Fibroblast of lung (primary cell): ENCODE measurements around the gene NBEAL1. TPM values are rescaled to one million over a fixed set of nuclear protein-coding genes. Genes with fewer than 3 reads are reported as not detected.

Experiments used
- DNase-seq, 2 donors: peaks; one replicate each; pipeline versions ENCODE4 v3.0.0 to v3.0.0-alpha.2; 2010; ENCODE audit warnings: low read depth in 2 of 2
- H2AFZ ChIP-seq: 2 replicates; pipeline ENCODE4 v1.5.1; 2012; ENCODE audit warnings: low read length, control low read depth, inconsistent platforms
- H3K27ac ChIP-seq: 2 replicates; pipeline ENCODE4 v1.5.1; 2011; ENCODE audit warnings: low read length, control low read depth; ENCODE audit not compliant: insufficient read depth
- H3K27me3 ChIP-seq: 2 replicates; pipeline ENCODE4 v1.5.1; 2011; ENCODE audit warnings: mild to moderate bottlenecking, low read length; ENCODE audit not compliant: control insufficient read depth, insufficient read depth
- H3K36me3 ChIP-seq: 2 replicates; pipeline ENCODE4 v1.5.1; 2011; ENCODE audit warnings: low read length; ENCODE audit not compliant: control insufficient read depth, insufficient read depth
- H3K4me1 ChIP-seq: 2 replicates; pipeline ENCODE4 v1.5.1; 2011; ENCODE audit warnings: low read length; ENCODE audit not compliant: control insufficient read depth, insufficient read depth; ENCODE audit errors: extremely low read depth
- H3K4me2 ChIP-seq: 2 replicates; pipeline ENCODE4 v1.5.1; 2011; ENCODE audit warnings: low read length, control low read depth; ENCODE audit not compliant: insufficient read depth; ENCODE audit errors: extremely low read depth
- H3K4me3 ChIP-seq, 4 experiments: fragments of 200-600 bp in 1 of 4; sonication (generic) in 1 of 4; replicated peaks in 1 of 4; 2 replicates each; pipeline ENCODE4 v1.5.1; 2011 to 2016; ENCODE audit warnings: low read length in 4 of 4, low read depth in 3 of 4, mild to moderate bottlenecking in 3 of 4, control low read depth in 2 of 4, inconsistent platforms in 1 of 4, mixed read lengths in 1 of 4; ENCODE audit not compliant: insufficient read depth in 1 of 4; ENCODE audit errors: control extremely low read depth in 1 of 4
- H3K79me2 ChIP-seq: 2 replicates; pipeline ENCODE4 v1.5.1; 2012; ENCODE audit warnings: mild to moderate bottlenecking, low read length, inconsistent platforms; ENCODE audit not compliant: control insufficient read depth, insufficient read depth
- H3K9ac ChIP-seq: 2 replicates; pipeline ENCODE4 v1.5.1; 2011; ENCODE audit warnings: mild to moderate bottlenecking, low read length, control low read depth; ENCODE audit not compliant: insufficient read depth
- H3K9me3 ChIP-seq: 2 replicates; pipeline ENCODE4 v1.5.1; 2012; ENCODE audit warnings: low read depth, low read length; ENCODE audit not compliant: control insufficient read depth, insufficient read depth
- H4K20me1 ChIP-seq: 2 replicates; pipeline ENCODE4 v1.5.1; 2011; ENCODE audit warnings: low read length; ENCODE audit not compliant: control insufficient read depth, insufficient read depth; ENCODE audit errors: extremely low read depth
- EZH2 ChIP-seq: IDR thresholded peaks from 2 replicates; pipeline ENCODE4 v1.5.1; 2012; ENCODE audit warnings: low read length, control low read depth, mild to moderate bottlenecking; ENCODE audit errors: missing control alignments
- polyA plus RNA-seq, 2 donors: library from polyadenylated mRNA; depleted of rRNA in 1 of 2; stranded (reverse) in 1 of 2; unstranded in 1 of 2; fragments of >200 nt; gene quantifications; 2 replicates each; pipeline ENCODE4 v1.2.1, GENCODE V29; 2011 to 2012; ENCODE audit warnings: missing spikeins in 1 of 2
- total RNA-seq: library from RNA; depleted of rRNA; stranded (reverse); fragments of >200 nt; gene quantifications from 2 replicates; pipeline ENCODE4 v1.2.1, GENCODE V29; 2014
- TF ChIP-seq, protein P1 (sequence below), 2 donors: IDR thresholded peaks in 1 of 2; conservative IDR thresholded peaks in 1 of 2; 1 replicate in 1 of 2; 2 replicates in 1 of 2; pipeline ENCODE4 v1.5.1; 2011 to 2012; ENCODE audit warnings: low read length in 2 of 2, control low read depth in 1 of 2, inconsistent platforms in 1 of 2, low read depth in 1 of 2, mild to moderate bottlenecking in 1 of 2

Gene NBEAL1
- total and polyA plus RNA-seq, 2 donors (not counting 1 experiment from before 2014, with no cell fraction given): 14.8 to 55.7 TPM

DNA sequence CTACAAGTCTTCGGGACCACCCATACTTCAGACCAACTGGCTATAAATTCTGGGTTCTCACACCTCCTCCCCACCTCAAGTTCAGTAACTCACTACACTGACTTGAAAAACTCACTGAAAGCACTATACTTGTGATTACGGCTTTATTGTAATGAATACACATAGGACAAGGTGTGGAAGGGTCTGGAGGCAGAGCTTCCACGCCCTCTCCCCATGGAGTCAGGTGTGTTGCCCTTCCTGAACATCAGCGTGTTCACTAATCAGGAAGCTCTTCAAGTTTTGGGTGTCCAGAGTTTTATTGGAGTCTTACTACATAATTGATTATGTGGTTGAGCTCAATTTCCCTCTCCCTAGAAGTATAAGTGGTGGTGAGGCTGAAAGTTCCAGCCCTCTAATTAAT, 27.5 kb downstream of the NBEAL1 start:
- Histone ChIP-seq H4K20me1 (no peaks in the 10 kb centered on the region), H3K4me3 (no peak overlapping the region), H3K9me3 (no peaks in the 10 kb centered on the region), H3K27ac (no peak overlapping the region), H3K4me2 (no peak overlapping the region), H2AFZ (no peak overlapping the region), H3K36me3 (no peaks in the 10 kb centered on the region), H3K79me2 (peaks cover 4% of the 10 kb centered on the region), H3K27me3 (no peaks in the 10 kb centered on the region), H3K9ac (no peak overlapping the region), H3K4me1 (no peaks in the 10 kb centered on the region)
- no peak for TF ChIP-seq EZH2
- TF ChIP-seq, protein P1, sequence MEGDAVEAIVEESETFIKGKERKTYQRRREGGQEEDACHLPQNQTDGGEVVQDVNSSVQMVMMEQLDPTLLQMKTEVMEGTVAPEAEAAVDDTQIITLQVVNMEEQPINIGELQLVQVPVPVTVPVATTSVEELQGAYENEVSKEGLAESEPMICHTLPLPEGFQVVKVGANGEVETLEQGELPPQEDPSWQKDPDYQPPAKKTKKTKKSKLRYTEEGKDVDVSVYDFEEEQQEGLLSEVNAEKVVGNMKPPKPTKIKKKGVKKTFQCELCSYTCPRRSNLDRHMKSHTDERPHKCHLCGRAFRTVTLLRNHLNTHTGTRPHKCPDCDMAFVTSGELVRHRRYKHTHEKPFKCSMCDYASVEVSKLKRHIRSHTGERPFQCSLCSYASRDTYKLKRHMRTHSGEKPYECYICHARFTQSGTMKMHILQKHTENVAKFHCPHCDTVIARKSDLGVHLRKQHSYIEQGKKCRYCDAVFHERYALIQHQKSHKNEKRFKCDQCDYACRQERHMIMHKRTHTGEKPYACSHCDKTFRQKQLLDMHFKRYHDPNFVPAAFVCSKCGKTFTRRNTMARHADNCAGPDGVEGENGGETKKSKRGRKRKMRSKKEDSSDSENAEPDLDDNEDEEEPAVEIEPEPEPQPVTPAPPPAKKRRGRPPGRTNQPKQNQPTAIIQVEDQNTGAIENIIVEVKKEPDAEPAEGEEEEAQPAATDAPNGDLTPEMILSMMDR (conservative IDR thresholded peaks at IDR 0.05 in 1 of 2, IDR thresholded peaks at IDR 0.05 in 1 of 2; ENCODE audit: low read depth in 1 of 2, low read length in 2 of 2): no peak
- DNase-seq: no peak

DNA sequence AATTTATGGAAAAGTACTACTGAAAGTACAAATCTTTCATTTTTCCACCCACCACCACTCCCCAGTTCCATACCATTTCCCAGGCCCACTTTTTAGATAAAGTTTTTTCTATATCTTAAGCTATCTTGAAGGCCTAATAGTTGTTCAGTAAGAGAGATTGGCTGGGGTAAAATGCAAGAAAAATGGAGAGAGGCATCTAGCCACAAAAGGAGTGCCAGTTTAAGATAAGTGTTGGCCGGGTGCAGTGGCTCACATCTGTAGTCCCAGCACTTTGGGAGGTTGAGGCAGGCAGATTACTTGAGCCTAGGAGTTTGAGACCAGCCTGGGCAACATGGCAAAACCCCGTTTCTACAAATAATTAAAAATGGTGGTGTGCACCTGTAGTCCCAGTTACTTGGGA, 28.6 kb downstream of the NBEAL1 start:
- Histone ChIP-seq H3K27me3 (no peaks in the 10 kb centered on the region), H3K36me3 (no peaks in the 10 kb centered on the region), H3K9me3 (no peaks in the 10 kb centered on the region), H3K4me1 (no peaks in the 10 kb centered on the region), H3K27ac (no peak overlapping the region), H3K9ac (no peak overlapping the region), H2AFZ (no peak overlapping the region), H4K20me1 (no peaks in the 10 kb centered on the region), H3K4me3 (no peak overlapping the region), H3K4me2 (no peak overlapping the region), H3K79me2 (no peaks in the 10 kb centered on the region)
- DNase-seq: no peak
- TF ChIP-seq, protein P1 (conservative IDR thresholded peaks at IDR 0.05 in 1 of 2, IDR thresholded peaks at IDR 0.05 in 1 of 2; ENCODE audit: low read depth in 1 of 2, low read length in 2 of 2): no peak
- TF ChIP-seq EZH2: no peak

DNA sequence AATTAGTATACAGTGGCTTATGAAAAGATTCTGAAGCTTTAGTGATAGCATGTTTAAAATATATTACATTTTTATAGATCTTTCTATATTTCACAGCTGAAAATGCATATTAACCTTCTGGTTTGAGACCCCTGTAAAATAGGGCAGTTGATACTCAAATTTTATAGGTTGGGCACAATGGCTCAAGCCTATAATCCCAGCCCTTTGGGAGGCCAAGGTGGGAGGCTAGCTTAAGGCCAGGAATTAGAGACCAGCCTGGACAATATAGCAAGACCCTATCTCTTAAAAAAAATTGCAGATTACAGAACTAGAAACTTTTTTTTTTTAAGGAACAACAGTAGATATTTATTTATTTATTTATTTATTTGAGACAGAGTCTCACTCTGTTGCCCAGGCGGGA, 31.2 kb downstream of the NBEAL1 start:
- no peak overlapping the region for H3K4me2 ChIP-seq
- no peaks in the 10 kb centered on the region for H3K4me1 ChIP-seq
- no peak overlapping the region for H3K9ac ChIP-seq
- no peaks in the 10 kb centered on the region for H3K79me2 ChIP-seq
- H3K4me3 ChIP-seq: no peak overlapping the region
- H3K36me3 ChIP-seq: no peaks in the 10 kb centered on the region
- H2AFZ ChIP-seq: no peak overlapping the region
- no peaks in the 10 kb centered on the region for H3K27me3 ChIP-seq
- no peak for TF ChIP-seq EZH2
- TF ChIP-seq, protein P1 (conservative IDR thresholded peaks at IDR 0.05 in 1 of 2, IDR thresholded peaks at IDR 0.05 in 1 of 2; ENCODE audit: low read depth in 1 of 2, low read length in 2 of 2): no peak
- DNase-seq: no peak
- no peak overlapping the region for H3K27ac ChIP-seq
- H4K20me1 ChIP-seq: no peaks in the 10 kb centered on the region
- H3K9me3 ChIP-seq: no peaks in the 10 kb centered on the region
